Stimulated activated CD4-positive, alpha-beta T cell treated with anti-CD3 and anti-CD28 coated beads, TNF-alpha, amount 100 ng/mL, for 24 hours (primary cell): ENCODE data around the gene FGF1.
A peak's percentile ranks its signal among the peaks of the same experiment; 100 is the strongest.

Experiments used
- DNase-seq, 3 experiments: peaks; one replicate each; pipeline ENCODE4 v3.0.0-alpha.2; 2020; ENCODE audit warnings: low read depth in 3 of 3

FGF1 gene

GRCh38 chr5:142644127-142644526, 41.8 kb downstream of the FGF1 start:
- no peak for DNase-seq

DNA sequence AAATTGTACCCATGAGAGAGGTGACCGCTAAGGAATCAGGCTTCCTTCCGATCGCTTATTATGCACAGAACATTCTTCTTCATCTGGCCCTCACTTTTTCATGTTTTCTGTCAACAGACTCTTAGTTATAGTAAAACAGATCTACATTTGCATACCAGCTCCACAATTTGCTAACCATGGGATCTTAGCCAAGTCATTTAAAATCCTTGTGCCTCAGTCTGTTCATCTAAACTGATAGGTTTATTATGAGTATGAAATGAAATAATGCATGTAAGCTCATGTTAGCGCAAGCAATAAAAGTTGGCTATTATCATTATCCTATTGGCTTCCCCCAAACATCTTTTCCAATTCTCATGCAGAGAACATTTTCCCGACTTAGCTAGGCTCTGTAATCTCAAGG, 42.3 kb downstream of the FGF1 start:
- DNase-seq, result no peak

DNA sequence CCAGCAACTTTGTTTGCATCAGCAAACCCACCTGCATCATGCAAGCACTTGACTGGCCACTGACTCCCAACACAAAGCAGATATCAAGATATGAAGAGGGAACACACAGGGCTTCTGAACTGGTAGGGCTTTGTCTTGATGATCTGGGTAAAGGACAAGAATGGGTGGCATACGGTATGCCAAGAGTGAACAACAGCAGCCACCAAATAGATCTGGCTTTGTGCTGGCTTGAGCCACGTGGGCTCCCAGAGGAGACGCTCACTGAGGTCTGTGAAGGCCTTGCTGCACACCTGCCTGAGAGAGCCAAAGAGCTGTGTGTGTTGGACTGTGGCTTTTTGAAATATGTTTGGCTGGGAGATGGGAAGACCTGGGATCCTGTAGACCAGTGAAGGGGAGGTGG, 43.5 kb downstream of the FGF1 start:
- DNase-seq, result no peak

GRCh38 chr5:142641711-142642110, 44.2 kb downstream of the FGF1 start:
- DNase-seq, result no peak

GRCh38 chr5:142640316-142641005, 45.4 kb downstream of the FGF1 start:
- DNase-seq, result no peak

DNA sequence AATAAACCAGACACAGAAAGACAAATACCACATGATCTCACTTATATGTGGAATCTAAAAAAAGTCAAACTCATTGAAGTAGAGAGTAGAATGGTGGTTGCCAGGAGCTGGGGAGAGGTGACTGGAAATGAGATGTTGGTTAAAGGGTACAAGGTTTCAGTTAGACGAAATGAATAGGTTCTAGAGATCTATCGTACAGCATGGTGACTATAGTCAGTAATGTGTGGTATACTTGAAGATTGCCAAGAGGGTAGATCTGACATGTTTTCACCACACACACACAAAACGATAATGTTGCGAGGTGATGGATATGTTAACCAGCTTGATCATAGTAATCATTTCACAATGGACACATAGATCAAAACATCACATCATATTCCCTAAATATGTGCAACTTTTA, 46.4 kb downstream of the FGF1 start:
- DNase-seq, result no peak

GRCh38 chr5:142637871-142638270, 48.0 kb downstream of the FGF1 start:
- no peak for DNase-seq

DNA sequence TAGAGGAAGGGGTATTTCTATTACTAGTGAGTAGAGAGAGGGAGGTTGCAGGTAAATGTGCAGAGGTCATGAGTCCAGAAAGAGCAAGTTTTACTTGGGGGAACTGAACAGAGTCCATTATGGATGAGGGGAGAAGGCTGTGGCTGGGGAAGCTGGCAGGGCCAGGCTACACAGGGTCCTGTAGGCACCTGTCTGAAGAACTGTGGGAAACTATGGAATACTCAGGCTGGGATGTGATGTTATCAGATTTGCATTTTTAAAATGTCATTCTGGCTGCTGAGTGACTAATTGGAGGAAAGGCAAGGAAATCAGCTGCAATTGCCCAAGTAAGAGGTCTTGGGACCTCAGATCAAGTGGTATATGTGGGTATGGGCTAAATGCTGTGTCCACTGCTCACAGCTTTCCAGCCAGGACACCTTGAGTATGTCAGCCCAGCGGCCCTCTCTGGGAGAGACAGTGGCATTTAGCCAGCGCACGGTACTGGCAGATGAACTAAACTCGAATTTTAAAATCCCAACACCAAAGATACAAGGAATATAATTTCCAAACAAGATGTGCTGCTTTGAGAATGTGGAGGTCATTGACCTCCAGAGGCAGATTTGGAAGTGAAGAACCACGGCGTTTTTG, 49.1 kb downstream of the FGF1 start:
- DNase-seq, result no peak

DNA sequence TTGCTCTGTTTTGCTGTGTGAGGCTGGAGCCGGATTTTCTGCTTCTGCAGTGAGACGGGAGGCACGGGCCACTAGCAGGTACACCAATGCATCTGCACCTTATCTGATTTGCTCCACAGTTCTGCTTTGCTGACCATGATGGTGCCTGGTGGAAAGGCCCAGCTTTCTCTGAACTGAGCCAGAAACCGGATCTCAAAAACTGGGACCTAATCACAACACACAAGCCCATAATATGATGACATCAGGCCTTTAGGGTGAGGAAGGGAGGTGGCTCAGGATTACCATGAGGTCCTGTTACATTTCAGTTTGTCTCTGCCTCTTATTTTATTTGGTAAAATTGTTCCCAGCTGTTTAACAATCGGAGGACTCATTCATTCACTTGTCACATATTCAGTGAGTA, 49.8 kb downstream of the FGF1 start:
- no peak for DNase-seq

DNA sequence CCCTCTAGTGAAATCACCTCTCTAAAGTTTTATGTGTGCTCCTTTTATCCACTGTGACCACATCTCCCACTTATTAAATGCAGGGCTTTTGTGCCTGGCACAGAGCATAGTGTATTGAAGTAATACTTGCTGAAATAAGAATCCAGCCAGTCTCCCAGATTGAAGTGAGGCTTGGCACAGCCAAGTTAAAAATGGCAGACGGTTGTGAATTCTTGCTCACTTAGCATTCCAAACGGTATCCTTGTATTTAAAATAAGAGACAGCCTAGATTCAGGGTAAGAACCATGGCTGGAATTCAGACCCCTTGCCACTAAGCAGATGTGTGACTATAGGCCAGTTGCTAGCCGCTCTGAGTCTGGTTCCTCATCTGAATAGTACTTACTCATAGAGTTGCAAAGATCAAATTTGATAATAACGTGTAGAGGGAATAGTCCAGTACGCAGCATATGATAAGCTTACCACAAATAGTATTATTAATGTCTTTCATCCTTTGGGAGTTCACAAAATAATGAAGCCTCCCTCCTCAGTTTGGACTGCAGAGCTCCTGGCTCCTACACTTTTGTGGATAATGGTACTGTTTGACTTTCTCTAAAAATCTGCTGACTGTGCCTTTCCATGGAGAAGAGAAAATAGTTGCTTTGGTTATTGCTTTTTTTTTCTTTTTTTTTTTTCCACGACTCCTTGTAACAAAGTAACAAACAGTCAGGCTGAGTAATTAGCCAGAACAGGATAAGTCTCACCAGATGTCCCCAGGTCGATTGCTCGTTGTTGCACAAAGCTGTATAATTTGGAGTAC, 51.5 kb downstream of the FGF1 start:
- DNase-seq, result no peak

- no peak for DNase-seq
Observed at GRCh38 chr5:142630927-142631539, 54.9 kb downstream of the FGF1 start.

DNA sequence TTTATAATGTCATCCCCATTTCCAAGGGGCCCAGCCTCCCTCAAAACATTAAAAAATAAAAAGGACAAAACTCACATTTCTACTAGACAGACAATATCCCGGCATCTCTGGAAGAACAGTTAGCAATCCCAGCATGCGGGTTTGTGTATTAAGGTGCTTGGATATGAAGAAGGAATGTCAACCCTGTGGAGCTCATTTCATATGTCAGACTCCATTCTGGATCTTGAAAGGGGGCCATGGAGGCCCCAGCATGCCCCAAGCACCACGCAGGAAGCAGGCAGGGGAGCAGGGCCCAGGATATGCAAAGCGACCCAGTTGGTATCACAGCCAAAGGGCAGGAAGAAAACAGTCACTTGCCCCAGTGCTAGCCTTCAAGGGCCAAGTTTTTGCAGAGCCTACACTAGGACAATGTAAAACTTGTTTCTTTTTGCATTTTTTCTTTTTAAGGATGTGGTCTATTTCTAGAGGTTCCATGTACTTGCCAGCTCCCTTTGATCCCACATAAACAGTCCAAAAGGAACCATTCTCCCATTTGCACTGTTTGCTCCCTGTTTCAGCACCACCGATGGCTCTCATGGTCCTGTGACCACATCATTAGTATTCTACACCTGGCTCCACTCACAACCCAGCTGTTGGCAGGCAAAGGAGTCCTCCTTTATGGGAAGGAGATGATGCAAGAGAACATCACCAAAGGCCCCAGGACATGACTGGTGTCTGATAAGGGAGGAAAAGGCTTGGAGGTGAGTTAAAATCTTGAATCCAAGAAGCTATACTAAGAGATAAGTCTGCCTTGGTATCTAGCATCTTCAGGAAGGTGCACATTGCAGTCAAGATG, 58.3 kb downstream of the FGF1 start:
- no peak for DNase-seq

DNA sequence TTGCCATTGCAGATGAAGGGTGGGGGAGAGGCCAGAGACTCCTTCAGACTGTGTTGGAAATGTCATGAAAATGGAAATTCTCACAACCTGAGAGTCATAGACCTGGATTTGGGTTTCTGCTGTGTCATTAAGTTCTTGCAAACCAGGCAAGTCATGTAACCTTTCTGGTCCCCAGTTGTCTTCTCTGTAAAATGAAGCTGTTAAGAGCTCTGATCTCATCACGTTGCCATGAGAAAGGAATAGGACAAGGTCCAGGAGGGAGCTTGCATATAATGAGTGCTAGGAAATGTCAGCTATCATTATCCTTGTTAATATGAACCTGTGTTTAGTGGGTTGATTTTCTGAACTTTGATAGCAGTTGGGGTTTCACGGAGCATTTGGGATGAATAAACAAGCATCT, 59.1 kb downstream of the FGF1 start:
- no peak for DNase-seq

- DNase-seq, result no peak
Observed at GRCh38 chr5:142626099-142626498, 59.8 kb downstream of the FGF1 start.

- DNase-seq, result no peak
Observed at GRCh38 chr5:142621227-142621626, 64.7 kb downstream of the FGF1 start.

- DNase-seq, result no peak
Observed at GRCh38 chr5:142619815-142620214, 66.1 kb downstream of the FGF1 start.

DNA sequence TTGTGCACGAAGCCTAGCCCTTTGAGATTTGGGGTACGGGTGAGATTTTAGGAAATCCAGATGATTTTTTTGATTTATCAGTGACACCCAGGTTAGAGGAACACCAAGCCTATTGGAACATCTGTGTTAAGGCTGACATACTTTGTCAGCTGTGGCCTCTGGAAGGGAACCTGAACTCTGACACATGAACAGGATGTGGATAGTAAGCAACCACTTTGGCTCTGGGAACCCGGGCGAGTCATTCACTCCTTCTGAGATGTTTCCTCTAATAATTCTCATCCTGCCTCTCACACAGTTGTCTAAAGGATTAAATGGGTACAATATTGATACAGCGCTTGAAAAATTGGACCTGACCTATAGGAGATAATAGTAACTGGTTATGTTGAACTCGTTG, 67.8 kb downstream of the FGF1 start:
- DNase-seq, result peak in 1 of 3 experiments; percentile 37

GRCh38 chr5:142617416-142618129, 68.3 kb downstream of the FGF1 start:
- DNase-seq, result peak in 1 of 3 experiments; percentile 5

- DNase-seq, result no peak
Observed at GRCh38 chr5:142615948-142616347, 69.9 kb downstream of the FGF1 start.

DNA sequence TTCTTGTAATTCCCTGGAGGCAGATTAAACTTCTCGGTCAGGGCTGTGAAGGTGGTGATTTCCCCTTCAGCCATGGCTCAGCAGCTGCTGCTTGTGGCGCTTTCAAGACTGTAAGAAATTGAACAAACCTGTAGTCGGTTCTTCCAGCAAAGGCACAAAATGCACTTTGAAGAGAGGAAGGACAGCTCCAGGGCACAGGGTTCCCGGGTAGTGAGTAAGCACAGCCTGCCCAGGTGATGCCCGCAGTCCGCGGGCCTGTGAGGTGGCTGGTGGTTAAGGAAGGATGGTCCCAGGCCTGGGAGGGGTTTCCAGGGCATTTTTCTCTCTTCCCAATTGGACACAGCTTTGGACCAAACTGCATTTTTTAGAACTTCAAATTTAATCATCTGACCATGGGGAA, 71.8 kb downstream of the FGF1 start:
- no peak for DNase-seq

GRCh38 chr5:142613271-142613671, 72.6 kb downstream of the FGF1 start:
- DNase-seq, result no peak
